Activated naive CD8-positive, alpha-beta T cell treated with anti-CD3 and anti-CD28 coated beads, Interleukin-2, amount 10 ng/mL, durations not matched to agents 7 days and 5 days (primary cell): Measurements from ENCODE around the gene SKIL. TPM values are rescaled to one million over a fixed set of nuclear protein-coding genes. Genes with fewer than 3 reads are reported as not detected.

Experiments
- ATAC-seq: fragments of 150-1000 bp; cut with Tn5 transposase; one replicate; pipeline ENCODE4 v1.10.0; 2021; ENCODE audit warnings: low read depth, moderate library complexity
- POLR2A ChIA-PET: fragments of 350-600 bp; sonication (Branson Sonifier 250); formaldehyde crosslinking; loops from one replicate; lab custom pipeline; 2021; ENCODE audit warnings: antibody characterized with exemption; lab: Charles Lee
- DNase-seq: peaks from one replicate; pipeline ENCODE4 v3.0.0; 2021
- H3K27ac Mint-ChIP-seq: one replicate; pipeline ENCODE4 v1.8.0; 2022; ENCODE audit warnings: mild to moderate bottlenecking, mixed read lengths
- H3K27me3 Mint-ChIP-seq: one replicate; pipeline ENCODE4 v1.8.0; 2022; ENCODE audit warnings: mild to moderate bottlenecking, moderate library complexity, mixed read lengths
- H3K36me3 Mint-ChIP-seq: one replicate; pipeline ENCODE4 v1.8.0; 2021; ENCODE audit warnings: mild to moderate bottlenecking, mixed read lengths
- H3K4me1 Mint-ChIP-seq: one replicate; pipeline ENCODE4 v1.8.0; 2021; ENCODE audit warnings: mixed read lengths
- H3K4me3 Mint-ChIP-seq: one replicate; pipeline ENCODE4 v1.8.0; 2022; ENCODE audit warnings: mild to moderate bottlenecking, moderate library complexity, mixed read lengths
- H3K9me3 Mint-ChIP-seq: one replicate; pipeline ENCODE4 v1.8.0; 2021; ENCODE audit warnings: mixed read lengths
- microRNA-seq: library from miRNA; unstranded; fragments of <30 nt; microRNA quantifications from one replicate; pipeline ENCODE4 v1.2.0, GENCODE V29; 2022
- total RNA-seq, 2 experiments: library from RNA; stranded (reverse); gene quantifications; one replicate each; pipeline ENCODE4 v1.2.3, GENCODE V29; 2021

The SKIL gene
- total RNA-seq, 2 experiments from 2014 or later = 27.9 to 32.6 TPM

DNA sequence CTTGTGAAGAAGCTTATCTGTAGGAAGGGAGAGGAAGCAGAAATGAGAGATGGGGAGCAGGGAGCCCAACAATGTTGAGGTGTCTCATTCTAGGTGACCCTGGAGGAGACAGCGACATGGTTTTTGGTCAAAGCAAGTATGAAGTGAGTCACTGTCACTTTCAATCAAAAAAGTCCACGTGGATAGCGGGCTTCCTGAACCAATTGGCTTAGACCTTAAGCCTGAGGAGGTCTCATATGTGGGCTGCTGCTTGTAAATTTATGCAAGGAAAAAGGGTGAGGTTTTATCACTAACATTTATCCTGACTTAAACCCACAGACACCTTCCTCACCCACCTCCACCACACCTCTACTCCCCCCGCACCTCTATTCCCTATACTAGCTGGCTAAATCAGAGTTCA, 83.9 kb downstream of the SKIL start:
- DNase-seq = no peak
- Mint-ChIP-seq H3K4me3 (no peak overlapping the region), H3K27ac (no peak overlapping the region), H3K27me3 (peaks cover 19% of the 10 kb centered on the region), H3K4me1 (peaks cover 7% of the 10 kb centered on the region), H3K36me3 (no peaks in the 10 kb centered on the region), H3K9me3 (no peaks in the 10 kb centered on the region)
- no peak for ATAC-seq
- POLR2A ChIA-PET = no interaction called here

DNA sequence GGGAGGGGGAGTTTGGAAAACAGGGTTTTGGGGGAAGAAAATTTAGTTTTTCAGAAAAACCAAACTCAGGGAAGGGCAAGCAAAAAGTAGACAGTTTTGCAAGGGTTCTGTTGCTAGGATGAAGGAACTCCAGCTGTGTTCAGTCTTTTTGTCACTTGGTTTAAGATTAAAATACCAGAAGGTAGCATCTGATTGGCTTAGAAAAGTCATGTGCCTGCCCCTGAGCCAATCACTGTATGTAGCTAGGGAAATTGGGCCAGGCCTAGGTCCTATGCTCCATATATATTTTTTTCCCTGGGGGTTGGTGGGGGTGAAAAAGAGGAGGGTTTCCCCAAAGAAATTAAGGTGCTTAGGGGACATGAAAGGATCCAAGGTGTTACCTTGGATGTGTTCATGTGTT, 85.4 kb downstream of the SKIL start:
- H3K4me1 Mint-ChIP-seq = peaks cover 2% of the 10 kb centered on the region
- H3K4me3 Mint-ChIP-seq = no peak overlapping the region
- no peaks in the 10 kb centered on the region for H3K9me3 Mint-ChIP-seq
- no peak for DNase-seq
- H3K27ac Mint-ChIP-seq = no peak overlapping the region
- peaks cover 15% of the 10 kb centered on the region for H3K27me3 Mint-ChIP-seq
- H3K36me3 Mint-ChIP-seq = no peaks in the 10 kb centered on the region
- POLR2A ChIA-PET = no interaction called here
- ATAC-seq = no peak

DNA sequence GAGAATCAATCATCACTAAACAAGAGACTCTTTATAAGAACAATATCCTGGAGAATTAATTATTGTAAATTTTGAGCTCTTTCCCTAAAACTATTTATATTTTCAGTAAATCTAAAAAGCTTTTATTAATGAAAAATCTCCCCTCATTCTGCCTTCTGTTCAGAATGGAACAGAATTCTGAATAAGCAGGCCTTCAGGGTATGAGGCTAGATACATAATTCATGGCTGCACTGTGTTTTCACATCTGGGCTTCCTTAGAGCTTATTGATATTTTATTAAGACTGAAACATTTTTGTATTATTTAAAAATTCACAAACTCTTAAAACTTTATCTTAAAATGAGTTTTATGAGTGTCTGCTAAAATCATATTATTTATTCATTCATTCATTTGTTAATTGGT, 85.9 kb downstream of the SKIL start:
- Mint-ChIP-seq H3K4me1 (peaks cover 2% of the 10 kb centered on the region), H3K9me3 (no peaks in the 10 kb centered on the region), H3K27me3 (peaks cover 15% of the 10 kb centered on the region), H3K4me3 (no peak overlapping the region), H3K36me3 (no peaks in the 10 kb centered on the region), H3K27ac (no peak overlapping the region)
- DNase-seq = no peak
- POLR2A ChIA-PET = no interaction called here
- ATAC-seq = no peak

Small RNA genes lying within 50 kb of the gene (microRNA-seq; reads per million reads assigned to microRNA genes)
- not detected for gene MIR6828

Other genes starting within 250 kb of the SKIL start
- 100 to 1,000 TPM in 1 of 2 experiments, 10 to 100 TPM in 1; 94.9 to 105 TPM for gene PHC3, start 176.0 kb upstream of the SKIL start, total RNA-seq
- 10 to 100 TPM; 23.7 to 24.2 TPM for gene PRKCI, start 135.3 kb upstream of the SKIL start, total RNA-seq
- not detected for gene CLDN11, start 61.2 kb downstream of the SKIL start, total RNA-seq
- not detected for gene SLC7A14, start 228.4 kb downstream of the SKIL start, total RNA-seq